Dedifferentiated amniotic fluid mesenchymal stem cell (primary cell): ENCODE data around the gene IL6R.

ENCODE experiments used
- DNase-seq: peaks from one replicate; pipeline ENCODE4 v3.0.0-alpha.2; 2016; ENCODE audit errors: extremely low spot score

Gene IL6R

GRCh38 chr1:154517661-154518060, 112.5 kb downstream of the IL6R start:
- DNase-seq, result no peak
